Measurements from ENCODE around the gene PRXL2C.

The PRXL2C gene

GRCh38 chr9:96612966-96613589 is 42.0 kb downstream of the PRXL2C start:
- Histone ChIP-seq H3K27ac (ENCODE audit: low read length) (no peak overlapping the region), H2AFZ (ENCODE audit: low read depth, low read length) (no peak overlapping the region), H3K9me3 (ENCODE audit: insufficient read depth, low read length) (no peaks in the 10 kb centered on the region), H3K27me3 (ENCODE audit: low read depth, low read length) (peaks cover 33% of the 10 kb centered on the region), H4K20me1 (ENCODE audit: insufficient read depth, low read length) (no peaks in the 10 kb centered on the region), H3K79me2 (ENCODE audit: low read length) (no peaks in the 10 kb centered on the region), H3K4me1 (ENCODE audit: low read length) (no peaks in the 10 kb centered on the region), H3K4me3 (ENCODE audit: low read length) (no peak overlapping the region), H3K36me3 (replicated peaks; ENCODE audit: low read depth, low read length) (no peaks in the 10 kb centered on the region), H3K9ac (ENCODE audit: low read length) (no peak overlapping the region), H3K4me2 (ENCODE audit: low read length) (no peak overlapping the region)
- TF ChIP-seq CTCF (IDR thresholded peaks at IDR 0.05; ENCODE audit: low read depth, low read length) (no peak), EZH2phosphoT487 (IDR thresholded peaks at IDR 0.05; ENCODE audit: low read depth) (no peak)

GRCh38 chr9:96612105-96612965 is 42.8 kb downstream of the PRXL2C start:
- H4K20me1 ChIP-seq (ENCODE audit: insufficient read depth, low read length), result no peaks in the 10 kb centered on the region
- H2AFZ ChIP-seq (ENCODE audit: low read depth, low read length), result no peak overlapping the region
- H3K27me3 ChIP-seq (ENCODE audit: low read depth, low read length), result peaks cover 37% of the 10 kb centered on the region
- H3K27ac ChIP-seq (ENCODE audit: low read length), result no peak overlapping the region
- no peak overlapping the region for H3K9ac ChIP-seq (ENCODE audit: low read length)
- H3K36me3 ChIP-seq (replicated peaks; ENCODE audit: low read depth, low read length), result no peaks in the 10 kb centered on the region
- no peaks in the 10 kb centered on the region for H3K4me1 ChIP-seq (ENCODE audit: low read length)
- no peaks in the 10 kb centered on the region for H3K79me2 ChIP-seq (ENCODE audit: low read length)
- H3K4me2 ChIP-seq (ENCODE audit: low read length), result no peak overlapping the region
- no peak overlapping the region for H3K4me3 ChIP-seq (ENCODE audit: low read length)
- TF ChIP-seq EZH2phosphoT487 (IDR thresholded peaks at IDR 0.05; ENCODE audit: low read depth), result no peak
- TF ChIP-seq CTCF (IDR thresholded peaks at IDR 0.05; ENCODE audit: low read depth, low read length), result no peak
- no peaks in the 10 kb centered on the region for H3K9me3 ChIP-seq (ENCODE audit: insufficient read depth, low read length)

GRCh38 chr9:96611302-96611701 is 43.8 kb downstream of the PRXL2C start:
- Histone ChIP-seq H3K9me3 (ENCODE audit: insufficient read depth, low read length) (no peaks in the 10 kb centered on the region), H3K36me3 (replicated peaks; ENCODE audit: low read depth, low read length) (no peaks in the 10 kb centered on the region), H3K4me1 (ENCODE audit: low read length) (no peaks in the 10 kb centered on the region), H3K9ac (ENCODE audit: low read length) (no peak overlapping the region), H3K27ac (ENCODE audit: low read length) (no peak overlapping the region), H4K20me1 (ENCODE audit: insufficient read depth, low read length) (no peaks in the 10 kb centered on the region), H3K4me2 (ENCODE audit: low read length) (no peak overlapping the region), H2AFZ (ENCODE audit: low read depth, low read length) (no peak overlapping the region), H3K79me2 (ENCODE audit: low read length) (no peaks in the 10 kb centered on the region), H3K27me3 (ENCODE audit: low read depth, low read length) (peaks cover 37% of the 10 kb centered on the region), H3K4me3 (ENCODE audit: low read length) (no peak overlapping the region)
- TF ChIP-seq CTCF (IDR thresholded peaks at IDR 0.05; ENCODE audit: low read depth, low read length) (no peak), EZH2phosphoT487 (IDR thresholded peaks at IDR 0.05; ENCODE audit: low read depth) (no peak)

- no peak overlapping the region for H2AFZ ChIP-seq (ENCODE audit: low read depth, low read length)
- H3K36me3 ChIP-seq (replicated peaks; ENCODE audit: low read depth, low read length), result no peaks in the 10 kb centered on the region
- H3K27me3 ChIP-seq (ENCODE audit: low read depth, low read length), result peaks cover 37% of the 10 kb centered on the region
- H3K4me2 ChIP-seq (ENCODE audit: low read length), result no peak overlapping the region
- H3K4me3 ChIP-seq (ENCODE audit: low read length), result no peak overlapping the region
- H3K9ac ChIP-seq (ENCODE audit: low read length), result no peak overlapping the region
- no peak for TF ChIP-seq EZH2phosphoT487 (IDR thresholded peaks at IDR 0.05; ENCODE audit: low read depth)
- TF ChIP-seq CTCF (IDR thresholded peaks at IDR 0.05; ENCODE audit: low read depth, low read length), result no peak
- H3K27ac ChIP-seq (ENCODE audit: low read length), result no peak overlapping the region
- no peaks in the 10 kb centered on the region for H3K79me2 ChIP-seq (ENCODE audit: low read length)
- no peaks in the 10 kb centered on the region for H3K9me3 ChIP-seq (ENCODE audit: insufficient read depth, low read length)
- no peaks in the 10 kb centered on the region for H3K4me1 ChIP-seq (ENCODE audit: low read length)
- no peaks in the 10 kb centered on the region for H4K20me1 ChIP-seq (ENCODE audit: insufficient read depth, low read length)
These were observed 45.4 kb downstream of the PRXL2C start for GRCh38 chr9:96609732-96610131.
